ENCODE data around the gene CLPX.
A peak's percentile ranks its signal among the peaks of the same experiment; 100 is the strongest.

The CLPX gene

DNA sequence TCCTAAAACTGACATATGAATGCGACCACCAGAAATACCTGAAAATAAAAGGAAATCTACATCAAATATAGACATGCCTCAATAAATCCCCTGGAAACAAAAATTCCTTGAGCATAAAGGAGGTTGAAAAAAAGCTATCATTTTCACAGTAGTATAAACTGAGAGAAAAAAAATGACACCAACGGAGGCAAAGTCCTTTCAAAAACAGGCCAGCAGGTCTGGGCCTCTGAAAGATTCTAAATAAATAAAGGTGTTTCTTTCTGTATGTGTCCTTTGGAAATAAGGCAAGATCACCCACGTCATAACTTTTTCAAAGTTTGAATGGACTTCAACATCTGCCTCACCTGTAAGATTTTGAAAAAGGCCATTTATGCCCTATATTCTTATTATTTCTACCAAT, 5.0 kb downstream of the CLPX start:
- Histone ChIP-seq H2AFZ (ENCODE audit: insufficient read depth, low read length, poor library complexity) (no peak overlapping the region), H3K27me3 (ENCODE audit: insufficient read depth, low read length) (no peaks in the 10 kb centered on the region), H3K79me2 (ENCODE audit: control insufficient read depth, insufficient read depth, low read length, poor library complexity) (peaks cover 13% of the 10 kb centered on the region), H4K91ac (ENCODE audit: low read depth, low read length) (no peak overlapping the region), H3K4me3 (ENCODE audit: low read depth, low read length) (no peak overlapping the region), H4K12ac (ENCODE audit: low read depth, low read length) (no peak overlapping the region), H3K23ac (ENCODE audit: low read length) (no peak overlapping the region), H3K4me2 (ENCODE audit: low read length) (no peak overlapping the region), H2BK12ac (ENCODE audit: low read length) (no peak overlapping the region), H3K36me3 (ENCODE audit: control insufficient read depth in 1 of 2, insufficient read depth in 2 of 2, low read length in 2 of 2) (peaks cover 16 to 21% of the 10 kb centered on the region in 2 experiments), H2AK5ac (ENCODE audit: low read length) (no peak overlapping the region), H3K4ac (ENCODE audit: low read depth, low read length) (no peak overlapping the region), H3K14ac (ENCODE audit: low read length) (no peak overlapping the region), H4K8ac (ENCODE audit: low read depth, low read length) (no peak overlapping the region), H3K27ac (ENCODE audit: low read depth, low read length) (no peak overlapping the region), H2BK120ac (ENCODE audit: insufficient read depth, low read length, poor library complexity) (no peak overlapping the region), H2BK5ac (ENCODE audit: low read depth, low read length, poor library complexity) (no peak overlapping the region), H3K79me1 (ENCODE audit: low read length) (peaks cover 8% of the 10 kb centered on the region), H3K18ac (ENCODE audit: low read length) (no peak overlapping the region), H3K4me1 (ENCODE audit: control insufficient read depth in 1 of 2, insufficient read depth in 2 of 2, low read length in 2 of 2) (no peaks in the 10 kb centered on the region), H3K9ac (ENCODE audit: low read length) (no peak overlapping the region), H3K9me3 (ENCODE audit: insufficient read depth, low read depth, low read length) (no peaks in the 10 kb centered on the region)
- no peak for DNase-seq
- WGBS (ENCODE audit: extremely low coverage, insufficient coverage, insufficient read length) = no CpG with 5 or more reads among the region's 3 CpGs

DNA sequence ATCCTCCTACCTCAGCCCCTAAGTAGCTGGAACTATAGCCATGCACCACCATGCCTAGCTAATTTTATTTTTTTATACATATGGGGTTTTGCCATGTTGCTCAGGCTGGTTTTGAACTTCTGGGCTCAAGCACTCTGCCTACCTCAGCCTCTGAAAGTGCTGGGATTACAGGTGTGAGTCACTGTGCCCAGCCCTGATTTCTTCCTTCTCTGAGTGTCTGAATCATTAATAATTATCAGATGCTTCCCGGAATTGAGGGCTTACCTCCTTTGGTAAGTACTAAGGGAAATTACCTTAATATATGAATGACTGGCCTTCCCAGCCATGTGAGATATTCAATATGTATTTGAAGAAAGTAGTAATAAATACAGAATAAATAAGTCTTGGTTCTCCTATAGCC, 7.2 kb downstream of the CLPX start:
- no peak overlapping the region for H3K27ac ChIP-seq (ENCODE audit: low read depth, low read length)
- no CpG with 5 or more reads among the region's 1 CpG for WGBS (ENCODE audit: extremely low coverage, insufficient coverage, insufficient read length)
- H2AFZ ChIP-seq (ENCODE audit: insufficient read depth, low read length, poor library complexity) = no peak overlapping the region
- no peaks in the 10 kb centered on the region for H3K4me1 ChIP-seq (ENCODE audit: control insufficient read depth in 1 of 2, insufficient read depth in 2 of 2, low read length in 2 of 2)
- H2BK12ac ChIP-seq (ENCODE audit: low read length) = no peak overlapping the region
- no peaks in the 10 kb centered on the region for H3K27me3 ChIP-seq (ENCODE audit: insufficient read depth, low read length)
- H3K4me3 ChIP-seq (ENCODE audit: low read depth, low read length) = no peak overlapping the region
- H4K91ac ChIP-seq (ENCODE audit: low read depth, low read length) = no peak overlapping the region
- no peak overlapping the region for H4K8ac ChIP-seq (ENCODE audit: low read depth, low read length)
- H3K4me2 ChIP-seq (ENCODE audit: low read length) = no peak overlapping the region
- peaks cover 22 to 23% of the 10 kb centered on the region in 2 experiments for H3K36me3 ChIP-seq (ENCODE audit: control insufficient read depth in 1 of 2, insufficient read depth in 2 of 2, low read length in 2 of 2)
- H3K79me1 ChIP-seq (ENCODE audit: low read length) = no peaks in the 10 kb centered on the region
- no peaks in the 10 kb centered on the region for H3K9me3 ChIP-seq (ENCODE audit: insufficient read depth, low read depth, low read length)
- H3K4ac ChIP-seq (ENCODE audit: low read depth, low read length) = no peak overlapping the region
- no peak overlapping the region for H3K14ac ChIP-seq (ENCODE audit: low read length)
- H2BK5ac ChIP-seq (ENCODE audit: low read depth, low read length, poor library complexity) = no peak overlapping the region
- no peak overlapping the region for H3K9ac ChIP-seq (ENCODE audit: low read length)
- H2AK5ac ChIP-seq (ENCODE audit: low read length) = no peak overlapping the region
- peak; percentile 61 to 68 for DNase-seq
- H4K12ac ChIP-seq (ENCODE audit: low read depth, low read length) = no peak overlapping the region
- H3K23ac ChIP-seq (ENCODE audit: low read length) = no peak overlapping the region
- H3K79me2 ChIP-seq (ENCODE audit: control insufficient read depth, insufficient read depth, low read length, poor library complexity) = peaks cover 2% of the 10 kb centered on the region
- H2BK120ac ChIP-seq (ENCODE audit: insufficient read depth, low read length, poor library complexity) = no peak overlapping the region
- H3K18ac ChIP-seq (ENCODE audit: low read length) = no peak overlapping the region

DNA sequence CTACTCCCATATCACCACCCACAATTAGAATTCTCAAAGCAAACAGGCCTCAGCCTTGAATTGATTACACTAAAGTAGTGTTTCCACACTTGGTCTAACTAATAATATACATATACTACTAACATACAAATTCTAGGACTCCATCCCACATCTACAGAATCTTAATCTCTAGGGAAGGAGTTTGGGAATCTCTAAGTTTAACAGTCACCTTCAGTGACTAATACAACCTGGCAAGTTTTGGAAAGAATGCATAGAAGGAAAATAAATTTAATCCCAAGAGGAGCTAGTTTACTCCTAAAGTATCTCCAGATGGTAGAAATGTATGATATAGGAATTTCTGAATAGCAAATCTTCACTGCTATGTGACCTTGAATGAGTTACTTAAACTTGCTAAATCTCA, 9.1 kb downstream of the CLPX start:
- Histone ChIP-seq H4K12ac (ENCODE audit: low read depth, low read length) (no peak overlapping the region), H2BK5ac (ENCODE audit: low read depth, low read length, poor library complexity) (no peak overlapping the region), H3K27me3 (ENCODE audit: insufficient read depth, low read length) (no peaks in the 10 kb centered on the region), H3K9ac (ENCODE audit: low read length) (no peak overlapping the region), H3K27ac (ENCODE audit: low read depth, low read length) (no peak overlapping the region), H2AFZ (ENCODE audit: insufficient read depth, low read length, poor library complexity) (no peak overlapping the region), H4K91ac (ENCODE audit: low read depth, low read length) (no peak overlapping the region), H3K14ac (ENCODE audit: low read length) (no peak overlapping the region), H3K36me3 (ENCODE audit: control insufficient read depth in 1 of 2, insufficient read depth in 2 of 2, low read length in 2 of 2) (peaks cover 23% of the 10 kb centered on the region in 2 experiments), H3K23ac (ENCODE audit: low read length) (no peak overlapping the region), H3K4ac (ENCODE audit: low read depth, low read length) (no peak overlapping the region), H3K9me3 (ENCODE audit: insufficient read depth, low read depth, low read length) (no peaks in the 10 kb centered on the region), H3K4me2 (ENCODE audit: low read length) (no peak overlapping the region), H2BK12ac (ENCODE audit: low read length) (no peak overlapping the region), H3K4me1 (ENCODE audit: control insufficient read depth in 1 of 2, insufficient read depth in 2 of 2, low read length in 2 of 2) (no peaks in the 10 kb centered on the region), H3K79me1 (ENCODE audit: low read length) (peaks cover 1% of the 10 kb centered on the region), H2BK120ac (ENCODE audit: insufficient read depth, low read length, poor library complexity) (no peak overlapping the region), H3K4me3 (ENCODE audit: low read depth, low read length) (no peak overlapping the region), H4K8ac (ENCODE audit: low read depth, low read length) (no peak overlapping the region), H3K79me2 (ENCODE audit: control insufficient read depth, insufficient read depth, low read length, poor library complexity) (no peaks in the 10 kb centered on the region), H2AK5ac (ENCODE audit: low read length) (no peak overlapping the region), H3K18ac (ENCODE audit: low read length) (no peak overlapping the region)
- DNase-seq = no peak

DNA sequence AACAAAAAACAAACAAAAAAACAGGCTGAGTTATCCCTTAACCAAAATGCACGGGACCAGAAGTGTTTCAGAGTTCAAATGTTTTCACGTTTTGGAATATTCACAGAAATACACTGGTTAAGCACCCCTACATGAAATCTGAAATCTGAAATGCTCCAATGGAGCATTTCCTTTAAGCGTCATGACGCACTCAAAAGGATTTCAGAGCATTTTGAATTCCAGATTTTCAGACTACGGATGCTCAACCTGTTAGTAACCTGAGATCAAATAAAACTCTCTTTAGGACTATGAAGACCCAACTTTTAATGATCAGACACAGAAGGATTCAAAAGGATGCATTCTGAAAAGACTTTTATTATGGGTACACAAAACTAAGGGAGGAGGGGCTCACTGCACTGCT, 9.6 kb downstream of the CLPX start:
- Histone ChIP-seq H3K9ac (ENCODE audit: low read length) (no peak overlapping the region), H3K27ac (ENCODE audit: low read depth, low read length) (no peak overlapping the region), H4K12ac (ENCODE audit: low read depth, low read length) (no peak overlapping the region), H3K79me2 (ENCODE audit: control insufficient read depth, insufficient read depth, low read length, poor library complexity) (no peaks in the 10 kb centered on the region), H2BK120ac (ENCODE audit: insufficient read depth, low read length, poor library complexity) (no peak overlapping the region), H3K23ac (ENCODE audit: low read length) (no peak overlapping the region), H3K36me3 (ENCODE audit: control insufficient read depth in 1 of 2, insufficient read depth in 2 of 2, low read length in 2 of 2) (peaks cover 20 to 23% of the 10 kb centered on the region in 2 experiments), H3K4me3 (ENCODE audit: low read depth, low read length) (no peak overlapping the region), H3K4me2 (ENCODE audit: low read length) (no peak overlapping the region), H3K79me1 (ENCODE audit: low read length) (peaks cover 1% of the 10 kb centered on the region), H2BK12ac (ENCODE audit: low read length) (no peak overlapping the region), H3K4me1 (ENCODE audit: control insufficient read depth in 1 of 2, insufficient read depth in 2 of 2, low read length in 2 of 2) (no peaks in the 10 kb centered on the region), H3K27me3 (ENCODE audit: insufficient read depth, low read length) (no peaks in the 10 kb centered on the region), H2AFZ (ENCODE audit: insufficient read depth, low read length, poor library complexity) (no peak overlapping the region), H3K14ac (ENCODE audit: low read length) (no peak overlapping the region), H3K4ac (ENCODE audit: low read depth, low read length) (no peak overlapping the region), H3K18ac (ENCODE audit: low read length) (no peak overlapping the region), H3K9me3 (ENCODE audit: insufficient read depth, low read depth, low read length) (no peaks in the 10 kb centered on the region), H2AK5ac (ENCODE audit: low read length) (no peak overlapping the region), H4K91ac (ENCODE audit: low read depth, low read length) (no peak overlapping the region), H2BK5ac (ENCODE audit: low read depth, low read length, poor library complexity) (no peak overlapping the region), H4K8ac (ENCODE audit: low read depth, low read length) (no peak overlapping the region)
- DNase-seq = peak; percentile 70 to 91
- no CpG with 5 or more reads among the region's 5 CpGs for WGBS (ENCODE audit: extremely low coverage, insufficient coverage, insufficient read length)
